ENCODE data around the gene SAP30. TPM values are rescaled to one million over a fixed set of nuclear protein-coding genes. Genes with fewer than 3 reads are reported as not detected.

SAP30 gene
- total and polyA plus RNA-seq, 9 of the 15 experiments (the other 6 are each of a cell fraction or from before 2014, with no cell fraction given): 5.9 to 51.1 (median 32.6) TPM

DNA sequence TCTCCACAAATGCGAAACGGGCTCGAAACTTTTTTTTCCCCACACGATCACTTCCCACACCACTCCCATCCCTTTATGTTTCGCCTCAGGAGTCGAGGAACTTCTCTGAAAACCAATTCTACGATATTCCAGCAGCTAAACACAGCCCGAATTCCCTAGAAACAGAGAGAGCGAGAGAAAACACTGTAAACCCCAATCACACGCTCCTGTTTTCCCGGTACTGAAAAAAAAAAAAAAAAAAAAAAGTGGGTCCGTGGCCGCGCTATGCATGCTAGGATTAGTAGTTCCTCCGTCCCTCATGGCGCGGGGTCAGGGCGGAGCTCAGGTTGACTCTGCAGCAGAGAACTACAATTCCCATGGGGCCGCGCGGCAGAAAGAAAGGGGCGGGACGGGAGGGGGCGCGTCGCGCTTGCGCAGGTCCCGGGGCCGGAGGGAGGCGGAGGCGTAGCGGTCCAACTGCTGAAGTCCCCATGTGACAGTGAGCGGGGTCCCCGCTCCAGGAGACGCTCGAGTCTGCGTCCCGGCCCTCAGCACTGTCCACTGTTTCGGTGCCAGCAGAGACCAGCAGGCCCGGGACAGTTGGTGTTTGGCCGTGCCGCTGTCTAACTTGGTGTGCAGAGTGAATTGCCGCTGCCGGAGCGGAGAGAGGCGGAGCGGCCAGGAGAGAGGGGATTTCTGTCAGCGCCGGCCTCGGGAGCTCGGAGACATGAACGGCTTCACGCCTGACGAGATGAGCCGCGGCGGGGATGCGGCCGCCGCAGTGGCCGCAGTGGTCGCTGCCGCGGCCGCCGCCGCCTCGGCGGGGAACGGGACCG, at the start of gene SAP30 (continued):
- peak; percentile 82 for TF ChIP-seq PHF8 (IDR thresholded peaks at IDR 0.05; ENCODE audit: borderline replicate concordance, low read length)
- TF ChIP-seq ILF3 (IDR thresholded peaks at IDR 0.05; ENCODE audit: borderline replicate concordance): no peak
- TF ChIP-seq, protein P1, sequence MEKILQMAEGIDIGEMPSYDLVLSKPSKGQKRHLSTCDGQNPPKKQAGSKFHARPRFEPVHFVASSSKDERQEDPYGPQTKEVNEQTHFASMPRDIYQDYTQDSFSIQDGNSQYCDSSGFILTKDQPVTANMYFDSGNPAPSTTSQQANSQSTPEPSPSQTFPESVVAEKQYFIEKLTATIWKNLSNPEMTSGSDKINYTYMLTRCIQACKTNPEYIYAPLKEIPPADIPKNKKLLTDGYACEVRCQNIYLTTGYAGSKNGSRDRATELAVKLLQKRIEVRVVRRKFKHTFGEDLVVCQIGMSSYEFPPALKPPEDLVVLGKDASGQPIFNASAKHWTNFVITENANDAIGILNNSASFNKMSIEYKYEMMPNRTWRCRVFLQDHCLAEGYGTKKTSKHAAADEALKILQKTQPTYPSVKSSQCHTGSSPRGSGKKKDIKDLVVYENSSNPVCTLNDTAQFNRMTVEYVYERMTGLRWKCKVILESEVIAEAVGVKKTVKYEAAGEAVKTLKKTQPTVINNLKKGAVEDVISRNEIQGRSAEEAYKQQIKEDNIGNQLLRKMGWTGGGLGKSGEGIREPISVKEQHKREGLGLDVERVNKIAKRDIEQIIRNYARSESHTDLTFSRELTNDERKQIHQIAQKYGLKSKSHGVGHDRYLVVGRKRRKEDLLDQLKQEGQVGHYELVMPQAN (IDR thresholded peaks at IDR 0.05; ENCODE audit: borderline replicate concordance): peak; percentile 94
- no peak for TF ChIP-seq KLF1 (tag; IDR thresholded peaks at IDR 0.05)
- TF ChIP-seq, protein P2, sequence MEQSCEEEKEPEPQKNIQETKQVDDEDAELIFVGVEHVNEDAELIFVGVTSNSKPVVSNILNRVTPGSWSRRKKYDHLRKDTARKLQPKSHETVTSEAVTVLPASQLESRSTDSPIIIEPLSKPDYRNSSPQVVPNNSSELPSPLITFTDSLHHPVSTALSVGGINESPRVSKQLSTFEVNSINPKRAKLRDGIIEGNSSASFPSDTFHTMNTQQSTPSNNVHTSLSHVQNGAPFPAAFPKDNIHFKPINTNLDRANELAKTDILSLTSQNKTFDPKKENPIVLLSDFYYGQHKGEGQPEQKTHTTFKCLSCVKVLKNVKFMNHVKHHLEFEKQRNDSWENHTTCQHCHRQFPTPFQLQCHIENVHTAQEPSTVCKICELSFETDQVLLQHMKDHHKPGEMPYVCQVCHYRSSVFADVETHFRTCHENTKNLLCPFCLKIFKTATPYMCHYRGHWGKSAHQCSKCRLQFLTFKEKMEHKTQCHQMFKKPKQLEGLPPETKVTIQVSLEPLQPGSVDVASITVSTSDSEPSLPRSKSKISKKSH (CRISPR knock-in tag; IDR thresholded peaks at IDR 0.05): no peak
- TF ChIP-seq, protein P3, sequence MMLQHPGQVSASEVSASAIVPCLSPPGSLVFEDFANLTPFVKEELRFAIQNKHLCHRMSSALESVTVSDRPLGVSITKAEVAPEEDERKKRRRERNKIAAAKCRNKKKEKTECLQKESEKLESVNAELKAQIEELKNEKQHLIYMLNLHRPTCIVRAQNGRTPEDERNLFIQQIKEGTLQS (IDR thresholded peaks at IDR 0.05): no peak
- TF ChIP-seq, protein P3 (CRISPR knock-in tag; conservative IDR thresholded peaks at IDR 0.05): no peak
- TF ChIP-seq KDM1A (IDR thresholded peaks at IDR 0.05): no peak
- TF ChIP-seq, protein P4, sequence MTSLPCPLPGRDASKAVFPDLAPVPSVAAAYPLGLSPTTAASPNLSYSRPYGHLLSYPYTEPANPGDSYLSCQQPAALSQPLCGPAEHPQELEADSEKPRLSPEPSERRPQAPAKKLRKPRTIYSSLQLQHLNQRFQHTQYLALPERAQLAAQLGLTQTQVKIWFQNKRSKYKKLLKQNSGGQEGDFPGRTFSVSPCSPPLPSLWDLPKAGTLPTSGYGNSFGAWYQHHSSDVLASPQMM (CRISPR knock-in tag; IDR thresholded peaks at IDR 0.05): no peak
- TF ChIP-seq, protein P5, sequence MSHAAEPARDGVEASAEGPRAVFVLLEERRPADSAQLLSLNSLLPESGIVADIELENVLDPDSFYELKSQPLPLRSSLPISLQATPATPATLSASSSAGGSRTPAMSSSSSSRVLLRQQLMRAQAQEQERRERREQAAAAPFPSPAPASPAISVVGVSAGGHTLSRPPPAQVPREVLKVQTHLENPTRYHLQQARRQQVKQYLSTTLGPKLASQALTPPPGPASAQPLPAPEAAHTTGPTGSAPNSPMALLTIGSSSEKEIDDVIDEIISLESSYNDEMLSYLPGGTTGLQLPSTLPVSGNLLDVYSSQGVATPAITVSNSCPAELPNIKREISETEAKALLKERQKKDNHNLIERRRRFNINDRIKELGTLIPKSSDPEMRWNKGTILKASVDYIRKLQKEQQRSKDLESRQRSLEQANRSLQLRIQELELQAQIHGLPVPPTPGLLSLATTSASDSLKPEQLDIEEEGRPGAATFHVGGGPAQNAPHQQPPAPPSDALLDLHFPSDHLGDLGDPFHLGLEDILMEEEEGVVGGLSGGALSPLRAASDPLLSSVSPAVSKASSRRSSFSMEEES (CRISPR knock-in tag; IDR thresholded peaks at IDR 0.05): no peak
- TF ChIP-seq RBM25 (IDR thresholded peaks at IDR 0.05; ENCODE audit: low read depth, low read length, severe bottlenecking): no peak
- TF ChIP-seq, protein P6, sequence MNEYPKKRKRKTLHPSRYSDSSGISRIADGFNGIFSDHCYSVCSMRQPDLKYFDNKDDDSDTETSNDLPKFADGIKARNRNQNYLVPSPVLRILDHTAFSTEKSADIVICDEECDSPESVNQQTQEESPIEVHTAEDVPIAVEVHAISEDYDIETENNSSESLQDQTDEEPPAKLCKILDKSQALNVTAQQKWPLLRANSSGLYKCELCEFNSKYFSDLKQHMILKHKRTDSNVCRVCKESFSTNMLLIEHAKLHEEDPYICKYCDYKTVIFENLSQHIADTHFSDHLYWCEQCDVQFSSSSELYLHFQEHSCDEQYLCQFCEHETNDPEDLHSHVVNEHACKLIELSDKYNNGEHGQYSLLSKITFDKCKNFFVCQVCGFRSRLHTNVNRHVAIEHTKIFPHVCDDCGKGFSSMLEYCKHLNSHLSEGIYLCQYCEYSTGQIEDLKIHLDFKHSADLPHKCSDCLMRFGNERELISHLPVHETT (CRISPR knock-in tag; conservative IDR thresholded peaks at IDR 0.05 in 1 of 2, IDR thresholded peaks at IDR 0.05 in 1 of 2): no peak
- TF ChIP-seq CC2D1A (IDR thresholded peaks at IDR 0.05): no peak
- no peak for TF ChIP-seq NFE2 (IDR thresholded peaks at IDR 0.05; ENCODE audit: low read depth)
- no peak for TF ChIP-seq E2F3 (CRISPR knock-in tag; IDR thresholded peaks at IDR 0.05)
- TF ChIP-seq ZNF263 (CRISPR knock-in tag; IDR thresholded peaks at IDR 0.05; ENCODE audit: borderline replicate concordance): no peak
- no peak for TF ChIP-seq ZNF12 (CRISPR knock-in tag; IDR thresholded peaks at IDR 0.05)
- no peak for TF ChIP-seq NFATC3 (IDR thresholded peaks at IDR 0.05)
- no peak for TF ChIP-seq SMARCA5 (IDR thresholded peaks at IDR 0.05)
- TF ChIP-seq SIX5 (IDR thresholded peaks at IDR 0.05; ENCODE audit: borderline replicate concordance in 1 of 2, insufficient read depth in 1 of 2, low read depth in 1 of 2, low read length in 2 of 2): peak; percentile 68 to 79; a peak in 3 of 4 replicates
